ENCODE measurements around the gene PRRX1.

Gene PRRX1

DNA sequence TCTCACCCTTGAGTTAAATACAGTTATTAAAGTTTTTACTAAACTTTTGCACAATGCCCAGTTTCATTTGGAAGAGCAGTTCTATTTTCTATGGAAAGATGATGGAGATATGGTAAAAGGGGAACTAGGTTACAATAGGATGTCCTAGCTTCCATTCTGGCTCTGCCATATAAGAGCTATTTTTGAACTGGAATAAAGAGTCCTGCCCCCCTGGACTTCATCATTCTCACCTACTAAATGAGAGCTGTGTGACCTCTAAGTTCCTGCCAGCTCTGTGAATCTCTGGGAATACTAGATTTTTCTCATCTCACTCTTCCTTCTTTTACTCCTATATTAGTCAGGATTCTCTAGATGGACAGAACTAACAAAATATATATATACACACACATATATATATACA is 106.3 kb downstream of the PRRX1 start:
- no peak for DNase-seq (ENCODE audit: low read depth)

GRCh38 chr1:170776252-170776651 is 112.3 kb downstream of the PRRX1 start:
- no peak for DNase-seq (ENCODE audit: low read depth)

- DNase-seq (ENCODE audit: low read depth), result no peak
Measured at GRCh38 chr1:170776777-170777176, 112.8 kb downstream of the PRRX1 start.

Data from CMK (cell line).